ENCODE results near the gene FXYD1.

GRCh38 chr19:35093941-35094647 lies 44.5 kb upstream of the FXYD1 start:
- TF ChIP-seq CTCF (IDR thresholded peaks at IDR 0.05) (no peak), POLR2AphosphoS5 (IDR thresholded peaks at IDR 0.05; ENCODE audit: low read depth, low read length) (no peak), REST (IDR thresholded peaks at IDR 0.05; ENCODE audit: insufficient read depth in 1 of 2, low read depth in 2 of 2, low read length in 1 of 2) (no peak)

Measured in Panc1 (cell line).